ENCODE results near the gene PRIM2.
"Not testable (repeated sequence)": the region's sequence is repeated elsewhere in the genome, so short reads cannot be mapped to it uniquely, and the experiment has no call there.

DNA sequence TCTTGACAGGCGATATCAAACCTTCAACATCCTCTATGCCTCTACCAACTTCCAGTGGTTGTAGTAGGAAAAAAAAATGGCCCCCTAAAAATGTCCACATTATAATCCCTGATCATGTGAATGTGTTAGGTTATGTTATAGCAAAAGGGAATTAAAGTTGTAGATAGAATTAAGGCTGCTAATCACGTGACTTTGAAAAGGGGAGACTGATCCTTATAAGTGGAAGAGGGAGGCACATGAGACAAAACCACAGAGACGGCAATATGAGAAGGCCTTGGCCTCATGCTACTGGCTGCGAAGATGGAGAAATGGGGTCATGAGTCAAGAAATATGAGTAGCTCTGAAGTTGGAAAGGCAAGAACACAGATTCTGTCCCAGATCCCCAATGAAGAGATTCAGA, 358.0 kb downstream of the PRIM2 start:
- not testable (repeated sequence) for TF ChIP-seq CTCF (IDR thresholded peaks at IDR 0.05; ENCODE audit: poor library complexity); EZH2 (IDR thresholded peaks at IDR 0.05; ENCODE audit: borderline replicate concordance); EZH2phosphoT487 (IDR thresholded peaks at IDR 0.05; ENCODE audit: low read depth, severe bottlenecking, unreplicated experiment)

Measured in hepatocyte (in vitro differentiated cells).